ENCODE results near the gene CNST. TPM values are rescaled to one million over a fixed set of nuclear protein-coding genes. Genes with fewer than 3 reads are reported as not detected.

CNST gene
- total RNA-seq, 2 experiments from 2014 or later: 14.6 to 25.1 TPM

DNA sequence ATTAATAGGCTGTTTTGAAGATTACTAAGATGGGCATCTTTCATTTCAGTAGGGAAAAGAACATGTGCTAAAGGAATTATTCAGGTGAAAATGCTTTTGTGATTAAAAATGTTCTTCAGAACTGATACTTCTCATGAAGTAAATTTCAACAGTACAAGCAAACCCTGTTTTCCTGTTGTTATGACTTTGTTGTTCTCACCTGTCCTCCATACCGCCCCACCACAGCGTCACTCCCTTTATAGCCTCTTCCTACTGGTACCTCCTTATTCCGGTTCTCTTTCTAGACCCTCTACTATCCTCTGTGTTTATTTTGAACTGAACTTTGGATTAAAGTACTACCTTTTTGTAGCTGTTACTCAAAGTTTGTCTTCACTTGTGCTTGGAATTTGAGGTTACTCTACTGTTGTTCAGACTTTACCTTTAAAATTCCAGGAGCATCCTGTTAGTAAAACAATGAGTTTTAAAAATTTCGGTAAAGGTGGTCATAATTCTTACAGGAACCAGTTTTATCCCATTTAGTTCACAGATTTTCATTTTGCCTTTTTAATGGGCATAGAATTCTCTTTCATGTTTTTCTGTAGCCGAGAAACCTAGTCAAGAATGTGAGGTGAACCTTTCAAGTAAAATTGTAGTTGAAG lies 10.9 kb downstream of the CNST start:
- Histone ChIP-seq H4K20me1 (ENCODE audit: insufficient read depth, low read length) (no peaks in the 10 kb centered on the region), H3K79me2 (ENCODE audit: insufficient read depth, low read depth, low read length) (peaks cover 92% of the 10 kb centered on the region), H3K9me2 (ENCODE audit: insufficient read depth, low read length) (no peaks in the 10 kb centered on the region), H3K27ac (ENCODE audit: low read depth, low read length, poor library complexity, severe bottlenecking) (no peak overlapping the region), H3K36me3 (ENCODE audit: insufficient read depth, low read length) (peaks cover 8% of the 10 kb centered on the region), H3K9me3 (ENCODE audit: low read length) (no peaks in the 10 kb centered on the region), H3K4me1 (ENCODE audit: insufficient read depth, low read length, poor library complexity, severe bottlenecking) (peaks cover 61% of the 10 kb centered on the region), H3K4me3 (ENCODE audit: low read depth, low read length, poor library complexity, severe bottlenecking) (no peak overlapping the region), H3K4me2 (ENCODE audit: low read length) (peak overlapping the region; percentile 42; the same call in 1 of the 2 replicates), H2AFZ (ENCODE audit: low read length) (no peak overlapping the region)
- intact Hi-C loops (cut with micrococcal nuclease; ENCODE audit: unreplicated experiment): no loop called here
- TF ChIP-seq EZH2phosphoT487 (IDR thresholded peaks at IDR 0.05; ENCODE audit: borderline replicate concordance, low read depth, low read length): no peak
- TF ChIP-seq, protein P1, sequence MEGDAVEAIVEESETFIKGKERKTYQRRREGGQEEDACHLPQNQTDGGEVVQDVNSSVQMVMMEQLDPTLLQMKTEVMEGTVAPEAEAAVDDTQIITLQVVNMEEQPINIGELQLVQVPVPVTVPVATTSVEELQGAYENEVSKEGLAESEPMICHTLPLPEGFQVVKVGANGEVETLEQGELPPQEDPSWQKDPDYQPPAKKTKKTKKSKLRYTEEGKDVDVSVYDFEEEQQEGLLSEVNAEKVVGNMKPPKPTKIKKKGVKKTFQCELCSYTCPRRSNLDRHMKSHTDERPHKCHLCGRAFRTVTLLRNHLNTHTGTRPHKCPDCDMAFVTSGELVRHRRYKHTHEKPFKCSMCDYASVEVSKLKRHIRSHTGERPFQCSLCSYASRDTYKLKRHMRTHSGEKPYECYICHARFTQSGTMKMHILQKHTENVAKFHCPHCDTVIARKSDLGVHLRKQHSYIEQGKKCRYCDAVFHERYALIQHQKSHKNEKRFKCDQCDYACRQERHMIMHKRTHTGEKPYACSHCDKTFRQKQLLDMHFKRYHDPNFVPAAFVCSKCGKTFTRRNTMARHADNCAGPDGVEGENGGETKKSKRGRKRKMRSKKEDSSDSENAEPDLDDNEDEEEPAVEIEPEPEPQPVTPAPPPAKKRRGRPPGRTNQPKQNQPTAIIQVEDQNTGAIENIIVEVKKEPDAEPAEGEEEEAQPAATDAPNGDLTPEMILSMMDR (conservative IDR thresholded peaks at IDR 0.05; ENCODE audit: low read length): no peak
- POLR2A ChIA-PET: no interaction called here
- no TSS peak for BruUV-seq (replicated peaks)
- DNase-seq (ENCODE audit: low spot score): no peak
- CTCF ChIA-PET (ENCODE audit: unreplicated experiment): no interaction called here

DNA sequence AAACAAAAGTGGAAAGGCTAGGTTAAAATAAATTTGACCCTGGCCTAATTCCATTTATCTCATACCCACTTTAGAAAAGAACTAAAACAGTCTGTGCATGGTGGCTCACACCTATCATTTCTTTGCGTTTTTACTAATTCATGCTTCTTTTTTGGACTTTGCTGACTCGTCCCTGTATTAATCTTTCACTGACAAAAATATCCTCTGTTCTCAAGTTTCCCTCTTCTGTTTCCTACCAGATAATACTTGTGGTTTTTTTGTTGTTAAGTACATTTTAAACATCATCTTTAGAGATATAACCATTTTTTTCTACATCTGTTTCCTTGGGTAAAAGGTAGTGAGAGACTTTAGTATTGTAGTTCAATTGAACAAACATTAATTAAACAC lies 11.5 kb downstream of the CNST start:
- Histone ChIP-seq H3K79me2 (ENCODE audit: insufficient read depth, low read depth, low read length) (peaks cover 92% of the 10 kb centered on the region), H4K20me1 (ENCODE audit: insufficient read depth, low read length) (no peaks in the 10 kb centered on the region), H2AFZ (ENCODE audit: low read length) (no peak overlapping the region), H3K4me2 (ENCODE audit: low read length) (peak overlapping the region; percentile 27; the same call in 1 of the 2 replicates), H3K9me2 (ENCODE audit: insufficient read depth, low read length) (no peaks in the 10 kb centered on the region), H3K9me3 (ENCODE audit: low read length) (no peaks in the 10 kb centered on the region), H3K4me1 (ENCODE audit: insufficient read depth, low read length, poor library complexity, severe bottlenecking) (peaks cover 56% of the 10 kb centered on the region), H3K4me3 (ENCODE audit: low read depth, low read length, poor library complexity, severe bottlenecking) (no peak overlapping the region), H3K27ac (ENCODE audit: low read depth, low read length, poor library complexity, severe bottlenecking) (no peak overlapping the region), H3K36me3 (ENCODE audit: insufficient read depth, low read length) (peaks cover 12% of the 10 kb centered on the region)
- CTCF ChIA-PET (ENCODE audit: unreplicated experiment): no interaction called here
- BruUV-seq (replicated peaks): no TSS peak
- DNase-seq (ENCODE audit: low spot score): no peak
- intact Hi-C loops (cut with micrococcal nuclease; ENCODE audit: unreplicated experiment): no loop called here
- TF ChIP-seq, protein P1 (conservative IDR thresholded peaks at IDR 0.05; ENCODE audit: low read length): no peak
- TF ChIP-seq EZH2phosphoT487 (IDR thresholded peaks at IDR 0.05; ENCODE audit: borderline replicate concordance, low read depth, low read length): no peak
- POLR2A ChIA-PET: interaction anchor here (2.0 to 2.3 kb wide), 2 partner anchors 8 to 10 kb away, joined by 9 to 13 read pairs; no protein-coding TSS in a partner anchor

DNA sequence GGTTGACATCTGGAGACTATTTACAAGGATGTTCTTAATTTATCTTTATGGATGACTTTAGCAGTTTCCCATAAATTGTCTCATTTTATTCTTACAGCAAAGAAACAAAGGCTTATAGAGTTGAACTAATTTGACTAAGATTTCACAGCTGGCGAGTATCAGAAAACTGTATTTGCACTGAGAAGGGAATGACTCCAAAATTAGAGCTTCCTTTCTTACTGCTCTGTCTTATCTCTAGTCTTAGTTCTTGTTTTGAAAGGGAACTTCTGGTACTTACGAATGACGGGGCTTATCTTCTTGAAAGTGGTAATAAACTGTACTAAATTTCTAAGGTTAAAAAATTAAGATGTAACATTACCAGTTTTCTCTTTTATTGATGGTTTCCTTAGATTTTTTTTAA lies 13.6 kb downstream of the CNST start:
- intact Hi-C loops (cut with micrococcal nuclease; ENCODE audit: unreplicated experiment): no loop called here
- Histone ChIP-seq H3K4me2 (ENCODE audit: low read length) (peak overlapping the region; percentile 79), H3K4me3 (ENCODE audit: low read depth, low read length, poor library complexity, severe bottlenecking) (peak overlapping the region; percentile 43), H4K20me1 (ENCODE audit: insufficient read depth, low read length) (no peaks in the 10 kb centered on the region), H3K4me1 (ENCODE audit: insufficient read depth, low read length, poor library complexity, severe bottlenecking) (peaks cover 46% of the 10 kb centered on the region), H3K36me3 (ENCODE audit: insufficient read depth, low read length) (peaks cover 20% of the 10 kb centered on the region), H3K79me2 (ENCODE audit: insufficient read depth, low read depth, low read length) (peaks cover 75% of the 10 kb centered on the region), H2AFZ (ENCODE audit: low read length) (no peak overlapping the region; the same call in 1 of the 2 replicates), H3K9me3 (ENCODE audit: low read length) (no peaks in the 10 kb centered on the region), H3K9me2 (ENCODE audit: insufficient read depth, low read length) (no peaks in the 10 kb centered on the region), H3K27ac (ENCODE audit: low read depth, low read length, poor library complexity, severe bottlenecking) (peak overlapping the region; percentile 81)
- TF ChIP-seq, protein P1 (conservative IDR thresholded peaks at IDR 0.05; ENCODE audit: low read length): no peak
- no peak for TF ChIP-seq EZH2phosphoT487 (IDR thresholded peaks at IDR 0.05; ENCODE audit: borderline replicate concordance, low read depth, low read length)
- POLR2A ChIA-PET: interaction anchor here (0.7 to 2.3 kb wide), 3 partner anchors 10 to 26 kb away, joined by 3 to 13 read pairs (median 9); no protein-coding TSS in a partner anchor
- CTCF ChIA-PET (ENCODE audit: unreplicated experiment): interaction anchor here (1.4 kb wide), 1 partner anchor 14 kb away, joined by 4 read pairs; the partner anchor contains the start of gene TFB2M
- no TSS peak for BruUV-seq (replicated peaks)
- DNase-seq (ENCODE audit: low spot score): peak; percentile 62

Measured in OCI-LY7 (cell line).